GM12878 (cell line): Measurements from ENCODE around the gene LFNG. TPM values are rescaled to one million over a fixed set of nuclear protein-coding genes. Genes with fewer than 3 reads are reported as not detected.

Experiments used
- BHLHE40 ChIP-seq, 2 experiments: fragments of 450-650 bp in 1 of 2; IDR thresholded peaks; 2 replicates each; pipeline ENCODE4 v1.6.1; 2011 to 2017; ENCODE audit warnings: low read depth in 2 of 2, borderline replicate concordance in 1 of 2, improper control_type of control experiment in 1 of 2, low read length in 1 of 2, mild to moderate bottlenecking in 1 of 2
- CHD4 ChIP-seq: fragments of 200-600 bp; sonication (generic); IDR thresholded peaks from 2 replicates; pipeline ENCODE4 v1.6.1; 2016; ENCODE audit warnings: mild to moderate bottlenecking
- ETV6 ChIP-seq, 2 experiments: fragments of 450-650 bp in 1 of 2; IDR thresholded peaks in 1 of 2; conservative IDR thresholded peaks in 1 of 2; 2 replicates each; pipeline ENCODE4 v1.6.1; 2014; ENCODE audit warnings: antibody characterized with exemption in 1 of 2, borderline replicate concordance in 1 of 2, low read depth in 1 of 2, mild to moderate bottlenecking in 1 of 2, moderate library complexity in 1 of 2
- POLR2A ChIP-seq: IDR thresholded peaks from 2 replicates; pipeline ENCODE4 v1.6.1; 2011; ENCODE audit warnings: low read depth, mild to moderate bottlenecking, low read length
- SIX5 ChIP-seq: IDR thresholded peaks from 2 replicates; pipeline ENCODE4 v1.6.1; 2011; ENCODE audit warnings: mild to moderate bottlenecking, low read depth, low read length, moderate library complexity; ENCODE audit not compliant: severe bottlenecking
- SUPT20H ChIP-seq: IDR thresholded peaks from 2 replicates; pipeline ENCODE4 v1.6.1; 2011; ENCODE audit warnings: low read depth, mild to moderate bottlenecking, low read length, moderate library complexity, borderline replicate concordance; ENCODE audit not compliant: control insufficient read depth
- polyA plus RNA-seq, 11 experiments: library from polyadenylated mRNA; depleted of rRNA in 4 of 11; unstranded in 6 of 11; stranded (reverse) in 5 of 11; fragments of >200 nt; fragmentation: Nextera tagmentation in 4 of 11; fragmentation: Illumina TruSeq in 1 of 11; extraction: Ambion mirVana in 4 of 11; extraction: Trizol in 1 of 11; gene quantifications; 1 replicate in 1 of 11; 2 replicates in 10 of 11; pipeline versions ENCODE4 v1.2.1 to v1.2.3, GENCODE V29; 2011 to 2016; ENCODE audit warnings: inconsistent platforms in 2 of 11, missing spikeins in 2 of 11, low read depth in 1 of 11
- total RNA-seq, 4 experiments: library from RNA; depleted of rRNA in 3 of 4; stranded (reverse); fragments of >200 nt in 3 of 4; fragmentation: Illumina TruSeq in 1 of 4; extraction: Trizol in 1 of 4; gene quantifications; 2 replicates each; pipeline versions ENCODE4 v1.2.1 to v1.2.3, GENCODE V29; 2013 to 2021
- TF ChIP-seq, protein P1 (sequence below): fragments of 450-650 bp; IDR thresholded peaks from 2 replicates; pipeline ENCODE4 v1.6.1; 2017; ENCODE audit warnings: mild to moderate bottlenecking
- TF ChIP-seq, protein P2 (sequence below): fragments of 450-650 bp; formaldehyde crosslinking; IDR thresholded peaks from 2 replicates; pipeline ENCODE4 v1.5.0; 2022; ENCODE audit warnings: mild to moderate bottlenecking, missing genetic modification characterization
- TF ChIP-seq, protein P3 (sequence below): IDR thresholded peaks from 2 replicates; pipeline ENCODE4 v1.6.1; 2011; ENCODE audit warnings: mild to moderate bottlenecking, low read depth, low read length, moderate library complexity; ENCODE audit not compliant: insufficient replicate concordance
- TF ChIP-seq, protein P4 (sequence below): IDR thresholded peaks from 2 replicates; pipeline ENCODE4 v1.6.1; 2011; ENCODE audit warnings: borderline replicate concordance, low read depth, mild to moderate bottlenecking, moderate library complexity, low read length; ENCODE audit not compliant: insufficient read depth, poor library complexity, severe bottlenecking
- TF ChIP-seq, protein P5 (sequence below): fragments of 450-650 bp; IDR thresholded peaks from 2 replicates; pipeline ENCODE4 v1.6.1; 2017; ENCODE audit warnings: mild to moderate bottlenecking, moderate library complexity
- TF ChIP-seq, protein P6 (sequence below): fragments of 450-650 bp; IDR thresholded peaks from 2 replicates; pipeline ENCODE4 v1.6.1; 2017; ENCODE audit warnings: low read depth, mild to moderate bottlenecking, moderate library complexity

LFNG gene
- total and polyA plus RNA-seq, 10 of the 15 experiments (the other 5 are each of a cell fraction or from before 2014, with no cell fraction given) = 0.09 to 0.68 (median 0.33) TPM; not detected in 2

DNA sequence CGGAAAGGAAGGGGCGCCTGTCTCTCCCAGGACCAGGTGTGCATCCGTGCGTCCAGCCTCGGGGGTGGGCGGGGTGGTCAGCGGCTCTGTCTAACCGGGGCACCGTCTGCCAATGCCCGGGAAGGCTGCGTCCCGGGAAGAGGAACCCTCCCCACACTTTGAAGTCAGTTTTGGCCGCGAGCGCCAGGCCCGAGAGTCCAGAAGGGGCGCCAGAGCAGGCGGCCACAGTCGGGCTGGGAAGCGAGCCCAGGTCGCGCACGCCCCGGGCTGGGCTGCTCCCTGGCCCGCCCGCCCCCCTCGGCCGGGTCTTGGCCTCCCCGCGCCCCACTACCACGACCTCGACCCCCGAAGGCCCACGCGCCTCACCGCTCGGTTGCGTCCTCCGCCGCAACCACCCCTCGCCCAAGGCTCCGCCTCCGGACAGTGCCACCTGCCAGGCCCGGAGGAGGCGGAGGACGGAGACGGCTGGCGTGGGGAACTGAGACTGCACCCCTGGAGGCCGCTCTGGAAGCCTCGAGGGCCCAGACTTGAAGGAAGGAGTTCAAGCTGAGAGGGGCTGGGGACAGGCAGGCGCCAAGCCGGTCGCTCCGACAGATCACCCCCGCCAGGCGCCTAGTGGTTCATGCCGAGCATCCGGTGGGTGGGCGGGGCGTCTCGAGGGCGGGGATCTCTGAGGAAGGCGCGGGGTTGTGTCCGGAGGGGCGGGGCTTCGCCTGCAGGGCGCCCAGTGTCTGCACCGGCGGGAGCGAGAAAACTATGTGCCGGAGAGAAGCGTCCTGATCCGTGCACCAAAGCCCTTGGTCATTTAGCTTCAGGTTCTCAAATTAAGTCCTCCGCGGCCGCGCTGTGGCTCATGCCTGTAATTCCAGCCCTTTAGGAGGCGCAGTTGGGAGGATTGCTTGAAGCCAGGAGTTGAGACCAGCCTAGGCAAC, 35.8 kb downstream of the LFNG start, which contains the start of gene BRAT1 (continued):
- TF ChIP-seq, protein P1, sequence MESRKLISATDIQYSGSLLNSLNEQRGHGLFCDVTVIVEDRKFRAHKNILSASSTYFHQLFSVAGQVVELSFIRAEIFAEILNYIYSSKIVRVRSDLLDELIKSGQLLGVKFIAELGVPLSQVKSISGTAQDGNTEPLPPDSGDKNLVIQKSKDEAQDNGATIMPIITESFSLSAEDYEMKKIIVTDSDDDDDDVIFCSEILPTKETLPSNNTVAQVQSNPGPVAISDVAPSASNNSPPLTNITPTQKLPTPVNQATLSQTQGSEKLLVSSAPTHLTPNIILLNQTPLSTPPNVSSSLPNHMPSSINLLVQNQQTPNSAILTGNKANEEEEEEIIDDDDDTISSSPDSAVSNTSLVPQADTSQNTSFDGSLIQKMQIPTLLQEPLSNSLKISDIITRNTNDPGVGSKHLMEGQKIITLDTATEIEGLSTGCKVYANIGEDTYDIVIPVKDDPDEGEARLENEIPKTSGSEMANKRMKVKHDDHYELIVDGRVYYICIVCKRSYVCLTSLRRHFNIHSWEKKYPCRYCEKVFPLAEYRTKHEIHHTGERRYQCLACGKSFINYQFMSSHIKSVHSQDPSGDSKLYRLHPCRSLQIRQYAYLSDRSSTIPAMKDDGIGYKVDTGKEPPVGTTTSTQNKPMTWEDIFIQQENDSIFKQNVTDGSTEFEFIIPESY = no peak
- no peak for TF ChIP-seq ETV6 (conservative IDR thresholded peaks at IDR 0.05 in 1 of 2, IDR thresholded peaks at IDR 0.05 in 1 of 2; ENCODE audit: borderline replicate concordance in 1 of 2, low read depth in 1 of 2)
- TF ChIP-seq POLR2A = peak; percentile 94
- no peak for TF ChIP-seq SUPT20H
- TF ChIP-seq, protein P2, sequence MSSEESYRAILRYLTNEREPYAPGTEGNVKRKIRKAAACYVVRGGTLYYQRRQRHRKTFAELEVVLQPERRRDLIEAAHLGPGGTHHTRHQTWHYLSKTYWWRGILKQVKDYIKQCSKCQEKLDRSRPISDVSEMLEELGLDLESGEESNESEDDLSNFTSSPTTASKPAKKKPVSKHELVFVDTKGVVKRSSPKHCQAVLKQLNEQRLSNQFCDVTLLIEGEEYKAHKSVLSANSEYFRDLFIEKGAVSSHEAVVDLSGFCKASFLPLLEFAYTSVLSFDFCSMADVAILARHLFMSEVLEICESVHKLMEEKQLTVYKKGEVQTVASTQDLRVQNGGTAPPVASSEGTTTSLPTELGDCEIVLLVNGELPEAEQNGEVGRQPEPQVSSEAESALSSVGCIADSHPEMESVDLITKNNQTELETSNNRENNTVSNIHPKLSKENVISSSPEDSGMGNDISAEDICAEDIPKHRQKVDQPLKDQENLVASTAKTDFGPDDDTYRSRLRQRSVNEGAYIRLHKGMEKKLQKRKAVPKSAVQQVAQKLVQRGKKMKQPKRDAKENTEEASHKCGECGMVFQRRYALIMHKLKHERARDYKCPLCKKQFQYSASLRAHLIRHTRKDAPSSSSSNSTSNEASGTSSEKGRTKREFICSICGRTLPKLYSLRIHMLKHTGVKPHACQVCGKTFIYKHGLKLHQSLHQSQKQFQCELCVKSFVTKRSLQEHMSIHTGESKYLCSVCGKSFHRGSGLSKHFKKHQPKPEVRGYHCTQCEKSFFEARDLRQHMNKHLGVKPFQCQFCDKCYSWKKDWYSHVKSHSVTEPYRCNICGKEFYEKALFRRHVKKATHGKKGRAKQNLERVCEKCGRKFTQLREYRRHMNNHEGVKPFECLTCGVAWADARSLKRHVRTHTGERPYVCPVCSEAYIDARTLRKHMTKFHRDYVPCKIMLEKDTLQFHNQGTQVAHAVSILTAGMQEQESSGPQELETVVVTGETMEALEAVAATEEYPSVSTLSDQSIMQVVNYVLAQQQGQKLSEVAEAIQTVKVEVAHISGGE (CRISPR knock-in tag) = no peak
- TF ChIP-seq, protein P3, sequence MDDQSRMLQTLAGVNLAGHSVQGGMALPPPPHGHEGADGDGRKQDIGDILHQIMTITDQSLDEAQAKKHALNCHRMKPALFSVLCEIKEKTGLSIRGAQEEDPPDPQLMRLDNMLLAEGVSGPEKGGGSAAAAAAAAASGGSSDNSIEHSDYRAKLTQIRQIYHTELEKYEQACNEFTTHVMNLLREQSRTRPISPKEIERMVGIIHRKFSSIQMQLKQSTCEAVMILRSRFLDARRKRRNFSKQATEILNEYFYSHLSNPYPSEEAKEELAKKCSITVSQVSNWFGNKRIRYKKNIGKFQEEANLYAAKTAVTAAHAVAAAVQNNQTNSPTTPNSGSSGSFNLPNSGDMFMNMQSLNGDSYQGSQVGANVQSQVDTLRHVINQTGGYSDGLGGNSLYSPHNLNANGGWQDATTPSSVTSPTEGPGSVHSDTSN = no peak
- TF ChIP-seq, protein P4, sequence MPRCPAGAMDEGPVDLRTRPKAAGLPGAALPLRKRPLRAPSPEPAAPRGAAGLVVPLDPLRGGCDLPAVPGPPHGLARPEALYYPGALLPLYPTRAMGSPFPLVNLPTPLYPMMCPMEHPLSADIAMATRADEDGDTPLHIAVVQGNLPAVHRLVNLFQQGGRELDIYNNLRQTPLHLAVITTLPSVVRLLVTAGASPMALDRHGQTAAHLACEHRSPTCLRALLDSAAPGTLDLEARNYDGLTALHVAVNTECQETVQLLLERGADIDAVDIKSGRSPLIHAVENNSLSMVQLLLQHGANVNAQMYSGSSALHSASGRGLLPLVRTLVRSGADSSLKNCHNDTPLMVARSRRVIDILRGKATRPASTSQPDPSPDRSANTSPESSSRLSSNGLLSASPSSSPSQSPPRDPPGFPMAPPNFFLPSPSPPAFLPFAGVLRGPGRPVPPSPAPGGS = no peak
- TF ChIP-seq, protein P5, sequence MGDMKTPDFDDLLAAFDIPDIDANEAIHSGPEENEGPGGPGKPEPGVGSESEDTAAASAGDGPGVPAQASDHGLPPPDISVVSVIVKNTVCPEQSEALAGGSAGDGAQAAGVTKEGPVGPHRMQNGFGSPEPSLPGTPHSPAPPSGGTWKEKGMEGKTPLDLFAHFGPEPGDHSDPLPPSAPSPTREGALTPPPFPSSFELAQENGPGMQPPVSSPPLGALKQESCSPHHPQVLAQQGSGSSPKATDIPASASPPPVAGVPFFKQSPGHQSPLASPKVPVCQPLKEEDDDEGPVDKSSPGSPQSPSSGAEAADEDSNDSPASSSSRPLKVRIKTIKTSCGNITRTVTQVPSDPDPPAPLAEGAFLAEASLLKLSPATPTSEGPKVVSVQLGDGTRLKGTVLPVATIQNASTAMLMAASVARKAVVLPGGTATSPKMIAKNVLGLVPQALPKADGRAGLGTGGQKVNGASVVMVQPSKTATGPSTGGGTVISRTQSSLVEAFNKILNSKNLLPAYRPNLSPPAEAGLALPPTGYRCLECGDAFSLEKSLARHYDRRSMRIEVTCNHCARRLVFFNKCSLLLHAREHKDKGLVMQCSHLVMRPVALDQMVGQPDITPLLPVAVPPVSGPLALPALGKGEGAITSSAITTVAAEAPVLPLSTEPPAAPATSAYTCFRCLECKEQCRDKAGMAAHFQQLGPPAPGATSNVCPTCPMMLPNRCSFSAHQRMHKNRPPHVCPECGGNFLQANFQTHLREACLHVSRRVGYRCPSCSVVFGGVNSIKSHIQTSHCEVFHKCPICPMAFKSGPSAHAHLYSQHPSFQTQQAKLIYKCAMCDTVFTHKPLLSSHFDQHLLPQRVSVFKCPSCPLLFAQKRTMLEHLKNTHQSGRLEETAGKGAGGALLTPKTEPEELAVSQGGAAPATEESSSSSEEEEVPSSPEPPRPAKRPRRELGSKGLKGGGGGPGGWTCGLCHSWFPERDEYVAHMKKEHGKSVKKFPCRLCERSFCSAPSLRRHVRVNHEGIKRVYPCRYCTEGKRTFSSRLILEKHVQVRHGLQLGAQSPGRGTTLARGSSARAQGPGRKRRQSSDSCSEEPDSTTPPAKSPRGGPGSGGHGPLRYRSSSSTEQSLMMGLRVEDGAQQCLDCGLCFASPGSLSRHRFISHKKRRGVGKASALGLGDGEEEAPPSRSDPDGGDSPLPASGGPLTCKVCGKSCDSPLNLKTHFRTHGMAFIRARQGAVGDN = no peak
- TF ChIP-seq CHD4 = no peak
- TF ChIP-seq SIX5 = peak; percentile 35
- TF ChIP-seq, protein P6, sequence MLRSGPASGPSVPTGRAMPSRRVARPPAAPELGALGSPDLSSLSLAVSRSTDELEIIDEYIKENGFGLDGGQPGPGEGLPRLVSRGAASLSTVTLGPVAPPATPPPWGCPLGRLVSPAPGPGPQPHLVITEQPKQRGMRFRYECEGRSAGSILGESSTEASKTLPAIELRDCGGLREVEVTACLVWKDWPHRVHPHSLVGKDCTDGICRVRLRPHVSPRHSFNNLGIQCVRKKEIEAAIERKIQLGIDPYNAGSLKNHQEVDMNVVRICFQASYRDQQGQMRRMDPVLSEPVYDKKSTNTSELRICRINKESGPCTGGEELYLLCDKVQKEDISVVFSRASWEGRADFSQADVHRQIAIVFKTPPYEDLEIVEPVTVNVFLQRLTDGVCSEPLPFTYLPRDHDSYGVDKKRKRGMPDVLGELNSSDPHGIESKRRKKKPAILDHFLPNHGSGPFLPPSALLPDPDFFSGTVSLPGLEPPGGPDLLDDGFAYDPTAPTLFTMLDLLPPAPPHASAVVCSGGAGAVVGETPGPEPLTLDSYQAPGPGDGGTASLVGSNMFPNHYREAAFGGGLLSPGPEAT = peak; percentile 83
- TF ChIP-seq BHLHE40 (IDR thresholded peaks at IDR 0.05; ENCODE audit: borderline replicate concordance in 1 of 2, low read depth in 2 of 2, low read length in 1 of 2) = peak; percentile 97 to 99
